ENCODE results near the gene FRAS1.

GRCh38 chr4:78047366-78047765 lies 9.8 kb upstream of the FRAS1 start:
- TF ChIP-seq EZH2phosphoT487 (IDR thresholded peaks at IDR 0.05; ENCODE audit: borderline replicate concordance, low read length) (no peak), EZH2 (IDR thresholded peaks at IDR 0.05; ENCODE audit: low read length, unreplicated experiment) (no peak)
- TF ChIP-seq, protein P1, sequence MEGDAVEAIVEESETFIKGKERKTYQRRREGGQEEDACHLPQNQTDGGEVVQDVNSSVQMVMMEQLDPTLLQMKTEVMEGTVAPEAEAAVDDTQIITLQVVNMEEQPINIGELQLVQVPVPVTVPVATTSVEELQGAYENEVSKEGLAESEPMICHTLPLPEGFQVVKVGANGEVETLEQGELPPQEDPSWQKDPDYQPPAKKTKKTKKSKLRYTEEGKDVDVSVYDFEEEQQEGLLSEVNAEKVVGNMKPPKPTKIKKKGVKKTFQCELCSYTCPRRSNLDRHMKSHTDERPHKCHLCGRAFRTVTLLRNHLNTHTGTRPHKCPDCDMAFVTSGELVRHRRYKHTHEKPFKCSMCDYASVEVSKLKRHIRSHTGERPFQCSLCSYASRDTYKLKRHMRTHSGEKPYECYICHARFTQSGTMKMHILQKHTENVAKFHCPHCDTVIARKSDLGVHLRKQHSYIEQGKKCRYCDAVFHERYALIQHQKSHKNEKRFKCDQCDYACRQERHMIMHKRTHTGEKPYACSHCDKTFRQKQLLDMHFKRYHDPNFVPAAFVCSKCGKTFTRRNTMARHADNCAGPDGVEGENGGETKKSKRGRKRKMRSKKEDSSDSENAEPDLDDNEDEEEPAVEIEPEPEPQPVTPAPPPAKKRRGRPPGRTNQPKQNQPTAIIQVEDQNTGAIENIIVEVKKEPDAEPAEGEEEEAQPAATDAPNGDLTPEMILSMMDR (conservative IDR thresholded peaks at IDR 0.05; ENCODE audit: low read depth, low read length) = no peak

Measured in PC-3 (cell line).